SJSA1 (cell line): ENCODE results near the gene GEMIN4. TPM values are rescaled to one million over a fixed set of nuclear protein-coding genes. Genes with fewer than 3 reads are reported as not detected.

ENCODE experiments used
- DNase-seq, 2 experiments: peaks; one replicate each; pipeline ENCODE4 v3.0.0-alpha.2; 2015 to 2020; ENCODE audit warnings: low spot score in 2 of 2, low read depth in 1 of 2
- H3K27ac ChIP-seq: fragments of 250-450 bp; sonication (Bioruptor Pico); 2 replicates; pipeline ENCODE4 v1.5.1; 2020; ENCODE audit warnings: mild to moderate bottlenecking, moderate library complexity
- H3K27me3 ChIP-seq: fragments of 250-450 bp; sonication (Bioruptor Pico); replicated peaks from 2 replicates; pipeline ENCODE4 v1.5.1; 2020; ENCODE audit warnings: mild to moderate bottlenecking, moderate library complexity
- H3K36me3 ChIP-seq: fragments of 250-450 bp; sonication (Bioruptor Pico); 2 replicates; pipeline ENCODE4 v1.5.1; 2020; ENCODE audit warnings: mild to moderate bottlenecking
- H3K4me1 ChIP-seq: fragments of 250-450 bp; sonication (Bioruptor Pico); replicated peaks from 2 replicates; pipeline ENCODE4 v1.6.1; 2021; ENCODE audit warnings: mild to moderate bottlenecking
- H3K4me3 ChIP-seq: fragments of 250-450 bp; sonication (Bioruptor Pico); 2 replicates; pipeline ENCODE4 v1.5.1; 2020; ENCODE audit warnings: mild to moderate bottlenecking
- H3K9me3 ChIP-seq: fragments of 250-450 bp; sonication (Bioruptor Pico); replicated peaks from 2 replicates; pipeline ENCODE4 v1.5.1; 2020; ENCODE audit warnings: mild to moderate bottlenecking
- total RNA-seq: library from RNA; depleted of rRNA; stranded (reverse); fragments of >200 nt; shearing (Covaris generic); gene quantifications from 2 replicates; pipeline ENCODE4 v1.2.3, GENCODE V29; 2014

The GEMIN4 gene
- total RNA-seq, 1 experiment from 2014 or later = 8.8 TPM

DNA sequence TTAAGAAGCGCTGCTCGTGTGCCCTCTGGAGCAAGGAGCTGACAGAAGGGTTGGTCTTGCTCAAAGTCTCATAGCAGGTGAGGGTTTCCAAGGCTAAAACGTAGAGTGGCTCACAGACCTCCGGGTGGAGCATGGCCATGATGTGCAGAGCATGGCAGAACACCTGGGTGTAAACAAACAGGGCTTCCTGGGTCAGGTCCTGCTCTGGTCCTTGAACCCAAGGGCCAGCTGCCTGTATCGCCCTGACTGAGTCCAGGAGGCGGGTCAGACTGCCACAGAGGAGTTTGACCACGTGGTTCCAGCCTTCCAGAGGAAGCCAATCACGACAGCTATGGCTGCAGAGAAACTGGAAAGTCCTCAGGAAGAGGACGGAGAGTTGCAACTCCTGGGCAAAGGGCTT, 7.1 kb downstream of the GEMIN4 start:
- Histone ChIP-seq H3K9me3 (no peaks in the 10 kb centered on the region), H3K27ac (no peak overlapping the region), H3K4me1 (no peaks in the 10 kb centered on the region), H3K27me3 (no peaks in the 10 kb centered on the region), H3K36me3 (peaks cover 77% of the 10 kb centered on the region), H3K4me3 (no peak overlapping the region)
- DNase-seq = no peak

DNA sequence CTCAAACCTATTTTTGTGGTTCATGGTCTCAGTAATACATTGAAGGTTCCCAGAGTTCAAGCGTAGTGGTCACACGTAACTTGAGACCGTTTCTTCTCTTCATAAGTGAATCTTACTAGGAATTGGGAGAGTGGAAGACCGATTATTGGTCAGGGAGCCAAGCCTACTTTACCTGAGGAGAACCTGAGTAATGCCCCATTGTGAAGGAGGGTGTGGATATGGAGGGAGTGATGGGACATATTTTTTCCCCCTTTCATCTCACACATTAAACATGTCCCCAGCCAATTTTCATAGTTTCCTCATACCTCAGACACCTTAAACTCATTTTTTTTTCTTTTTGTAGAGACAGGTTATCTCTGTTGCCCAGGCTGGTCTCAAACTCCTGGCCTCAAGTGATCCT, 8.9 kb downstream of the GEMIN4 start:
- H3K27ac ChIP-seq = no peak overlapping the region
- peaks cover 88% of the 10 kb centered on the region for H3K36me3 ChIP-seq

DNA sequence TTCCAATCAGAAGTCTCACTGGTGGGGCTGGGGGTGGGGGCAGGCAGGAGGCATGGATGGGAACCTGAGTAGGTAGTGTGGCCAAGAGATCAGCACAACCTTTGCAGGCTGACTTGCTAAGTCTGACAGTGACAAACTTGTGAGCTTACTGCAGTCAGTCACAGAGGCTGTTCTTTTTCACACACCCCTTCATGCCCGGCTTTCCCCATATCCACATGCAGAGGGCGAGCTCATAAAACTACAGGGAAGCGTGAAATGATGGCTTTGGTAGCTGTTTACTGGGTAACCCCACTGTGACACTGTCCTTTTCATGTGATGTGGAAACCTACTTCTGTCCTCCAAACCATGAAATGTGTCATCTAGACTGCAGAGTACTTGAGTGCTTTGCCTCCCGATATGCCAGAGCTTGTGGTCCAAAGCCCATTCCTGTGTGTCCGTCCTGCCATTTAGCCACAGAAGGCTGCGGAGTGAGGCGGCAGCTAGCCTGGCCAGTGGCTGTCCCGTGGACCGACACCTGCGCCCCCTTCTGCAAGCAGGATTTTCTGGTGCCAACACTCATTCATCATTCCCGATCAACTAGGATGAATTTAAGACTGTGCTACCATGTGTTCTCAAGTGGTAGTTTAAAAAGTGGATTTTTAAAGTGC, 9.8 kb downstream of the GEMIN4 start:
- no peak overlapping the region for H3K27ac ChIP-seq
- no peaks in the 10 kb centered on the region for H3K27me3 ChIP-seq
- H3K4me1 ChIP-seq = no peaks in the 10 kb centered on the region
- peaks cover 85% of the 10 kb centered on the region for H3K36me3 ChIP-seq
- H3K9me3 ChIP-seq = no peaks in the 10 kb centered on the region
- H3K4me3 ChIP-seq = no peak overlapping the region
- no peak for DNase-seq

More for the DNA sequence above, 8.9 kb downstream of the GEMIN4 start:
- Histone ChIP-seq H3K4me3 (no peak overlapping the region), H3K9me3 (no peaks in the 10 kb centered on the region), H3K4me1 (no peaks in the 10 kb centered on the region), H3K27me3 (no peaks in the 10 kb centered on the region)
- DNase-seq = no peak

DNA sequence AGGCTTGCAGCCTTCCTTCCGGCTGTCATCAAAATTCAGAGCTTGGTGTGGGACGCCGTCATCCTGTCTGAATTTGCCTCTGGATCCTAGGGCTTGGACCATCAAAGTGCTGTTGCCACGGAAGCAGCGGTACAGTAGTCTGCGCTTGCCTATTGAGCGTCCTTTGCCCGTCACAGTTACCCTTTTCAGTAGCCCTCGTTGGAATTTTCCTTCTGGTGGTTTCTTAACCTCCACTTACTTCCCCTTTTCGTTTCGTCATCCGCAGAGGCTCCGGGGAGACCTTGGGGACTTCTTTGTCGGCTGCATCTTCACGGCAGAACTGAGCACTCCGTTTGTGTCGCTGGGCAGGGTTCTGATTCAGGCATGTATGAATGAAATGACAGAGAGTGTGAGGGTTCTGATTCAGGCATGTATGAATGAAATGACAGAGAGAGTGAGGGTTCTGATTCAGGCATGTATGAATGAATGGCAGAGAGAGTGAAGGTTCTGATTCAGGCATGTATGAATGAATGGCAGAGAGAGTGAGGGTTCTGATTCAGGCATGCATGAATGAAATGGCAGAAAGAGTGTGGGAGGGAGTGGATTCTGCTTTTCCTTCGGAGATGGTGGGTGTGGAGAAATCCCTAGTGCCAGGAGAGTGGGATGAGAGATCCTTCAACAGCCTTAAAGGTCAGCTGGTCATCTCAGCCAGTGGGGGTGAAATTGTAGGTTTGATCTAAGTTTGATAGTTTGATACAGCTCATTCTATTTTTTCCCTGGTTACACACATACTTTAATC, 11.6 kb downstream of the GEMIN4 start:
- H3K27me3 ChIP-seq = no peaks in the 10 kb centered on the region
- no peaks in the 10 kb centered on the region for H3K9me3 ChIP-seq
- H3K36me3 ChIP-seq = peaks cover 71% of the 10 kb centered on the region
- no peaks in the 10 kb centered on the region for H3K4me1 ChIP-seq
- H3K4me3 ChIP-seq = no peak overlapping the region
- DNase-seq = no peak
- no peak overlapping the region for H3K27ac ChIP-seq

DNA sequence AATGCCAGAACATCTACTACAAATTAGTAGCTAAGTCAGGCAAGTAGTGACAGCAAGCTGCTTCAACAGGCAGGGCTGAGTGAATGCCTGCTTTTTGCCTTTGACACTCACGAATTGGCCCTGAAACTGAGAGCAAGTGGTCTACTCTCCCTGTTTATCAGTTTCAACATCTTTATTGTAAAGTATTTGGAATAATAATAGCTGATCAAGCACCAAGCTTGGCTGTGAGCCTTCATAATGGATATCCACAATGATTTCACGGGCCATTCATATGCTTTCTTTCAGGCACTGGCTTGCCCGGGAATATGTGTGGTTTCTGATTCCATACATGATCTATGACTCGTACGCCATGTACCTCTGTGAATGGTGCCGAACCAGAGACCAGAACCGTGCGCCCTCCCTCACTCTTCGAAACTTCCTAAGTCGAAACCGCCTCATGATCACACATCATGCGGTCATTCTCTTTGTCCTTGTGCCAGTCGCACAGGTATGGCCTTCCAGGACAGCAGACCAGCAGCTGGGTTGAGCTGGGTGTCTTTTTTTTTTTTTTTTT, 14.4 kb downstream of the GEMIN4 start:
- Histone ChIP-seq H3K4me1 (peaks cover 13% of the 10 kb centered on the region), H3K27ac (no peak overlapping the region), H3K4me3 (no peak overlapping the region), H3K9me3 (no peaks in the 10 kb centered on the region), H3K27me3 (no peaks in the 10 kb centered on the region), H3K36me3 (peaks cover 70% of the 10 kb centered on the region)
- DNase-seq = no peak

DNA sequence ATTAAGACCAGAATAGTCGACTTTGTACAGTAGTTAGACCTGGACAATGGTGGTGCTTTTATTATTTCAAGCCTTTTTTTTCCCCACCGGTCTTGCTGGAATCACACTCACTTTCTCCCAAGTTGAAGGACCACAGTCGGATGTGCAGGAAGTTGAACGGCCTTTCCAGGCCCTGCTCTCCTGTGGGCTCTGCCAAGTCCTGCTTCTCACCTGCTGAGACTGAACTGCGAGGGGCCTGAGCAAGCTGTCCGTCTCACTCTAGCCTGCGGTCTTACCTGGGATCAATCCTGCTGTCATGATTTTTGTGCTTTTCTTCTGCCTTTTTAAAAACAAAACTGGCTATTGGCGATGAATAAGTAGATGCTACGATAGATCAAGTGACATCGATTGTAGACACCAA, 18.3 kb downstream of the GEMIN4 start:
- no peak for DNase-seq
- Histone ChIP-seq H3K27me3 (no peaks in the 10 kb centered on the region), H3K4me1 (peaks cover 19% of the 10 kb centered on the region), H3K27ac (no peak overlapping the region), H3K36me3 (peaks cover 41% of the 10 kb centered on the region), H3K4me3 (peak overlapping the region; percentile 95), H3K9me3 (no peaks in the 10 kb centered on the region)

DNA sequence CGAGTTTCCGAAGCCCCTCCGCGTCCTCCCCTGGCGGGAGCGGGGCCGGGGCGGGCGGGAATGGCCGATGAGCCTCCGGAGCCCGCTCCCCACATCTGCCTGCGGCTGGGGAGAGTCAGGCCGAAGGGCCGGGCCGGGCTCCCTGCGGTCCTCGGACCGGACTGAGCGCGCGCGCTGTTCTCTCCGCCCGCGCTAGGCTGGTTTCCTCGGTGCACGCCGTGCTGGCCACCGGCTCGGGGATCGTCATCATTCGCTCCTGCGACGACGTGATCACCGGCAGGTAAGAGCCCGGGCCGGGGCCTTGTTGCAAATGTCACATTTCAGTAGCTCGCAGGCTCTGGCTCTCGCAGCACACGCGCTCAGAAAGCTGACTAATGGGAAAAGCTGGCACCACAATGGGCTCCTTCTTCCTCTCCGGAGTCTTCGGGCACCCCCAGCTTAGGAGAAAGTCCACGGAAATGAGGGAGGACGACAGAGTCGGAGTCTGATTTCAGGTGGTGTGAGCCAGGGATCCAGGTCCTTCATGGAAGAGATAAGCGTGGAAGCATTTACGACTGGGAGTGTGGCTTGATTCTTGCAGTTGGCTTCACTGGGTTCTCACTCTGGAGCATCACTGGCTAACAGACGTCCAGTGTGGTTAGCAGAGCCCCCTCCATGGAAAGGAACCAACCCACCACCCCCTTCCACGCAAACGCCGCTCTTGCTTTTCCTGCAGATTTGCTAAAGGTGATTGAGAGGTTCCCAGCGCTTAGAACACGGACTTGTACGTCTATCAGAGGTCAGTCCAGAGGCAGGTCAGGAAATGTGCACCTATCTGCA, 19.0 kb downstream of the GEMIN4 start:
- DNase-seq = peak in 1 of 2 experiments; percentile 32
- Histone ChIP-seq H3K36me3 (peaks cover 35% of the 10 kb centered on the region), H3K27me3 (no peaks in the 10 kb centered on the region), H3K4me1 (peaks cover 19% of the 10 kb centered on the region), H3K27ac (peak overlapping the region; percentile 77), H3K4me3 (peak overlapping the region; percentile 95), H3K9me3 (no peaks in the 10 kb centered on the region)

DNA sequence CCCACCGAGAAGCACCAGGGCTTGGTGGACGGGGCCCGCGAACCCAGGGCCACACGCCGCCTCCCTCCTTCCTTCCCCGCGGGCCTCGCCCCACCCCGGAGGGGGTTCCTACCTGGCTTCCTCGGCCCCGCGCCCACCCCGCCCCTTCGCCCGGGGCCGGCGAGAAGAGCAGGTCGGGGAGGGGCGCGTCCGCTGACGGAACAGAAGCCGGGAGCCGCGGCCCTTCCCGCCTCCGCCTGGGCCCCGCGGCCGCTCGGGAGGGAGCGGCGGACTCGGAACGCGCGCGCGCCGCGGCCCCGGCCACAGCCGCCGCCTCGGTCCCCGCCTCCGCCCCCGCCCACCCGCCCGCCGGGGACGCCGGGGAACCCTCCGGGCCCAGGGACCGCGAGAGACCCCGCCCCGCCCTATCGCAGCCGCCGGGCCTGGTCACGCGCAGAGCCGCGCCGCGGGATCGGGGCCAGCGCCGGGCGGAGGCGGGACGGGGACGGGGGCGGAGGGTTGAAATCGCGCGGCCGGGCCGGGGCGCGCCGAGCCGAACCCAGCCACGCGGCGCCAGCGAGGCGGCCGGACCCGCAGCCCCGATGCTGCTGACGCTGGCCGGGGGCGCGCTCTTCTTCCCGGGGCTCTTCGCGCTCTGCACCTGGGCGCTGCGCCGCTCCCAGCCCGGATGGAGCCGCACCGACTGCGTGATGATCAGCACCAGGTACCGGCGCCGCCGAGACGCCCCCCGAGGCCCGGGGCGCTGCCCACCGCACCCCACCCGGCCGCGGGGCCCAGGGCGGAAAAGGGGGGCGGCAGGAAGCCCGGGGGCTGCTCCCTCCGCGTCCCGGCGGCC, 19.8 kb downstream of the GEMIN4 start, which contains the start of gene TLCD3A:
Gene TLCD3A, plus strand, starts transcription at position 530 of the 835 bp plus-strand sequence. Its CDS starts 52 bp downstream, at position 582.
- H3K27me3 ChIP-seq = no peaks in the 10 kb centered on the region
- peaks cover 30% of the 10 kb centered on the region for H3K36me3 ChIP-seq
- H3K27ac ChIP-seq = peak within 1 kb of the TSS; percentile 77
- peak within 1 kb of the TSS; percentile 95 for H3K4me3 ChIP-seq
- no peaks in the 10 kb centered on the region for H3K9me3 ChIP-seq
- DNase-seq = peak; percentile 39 to 63
- peaks cover 19% of the 10 kb centered on the region for H3K4me1 ChIP-seq

DNA sequence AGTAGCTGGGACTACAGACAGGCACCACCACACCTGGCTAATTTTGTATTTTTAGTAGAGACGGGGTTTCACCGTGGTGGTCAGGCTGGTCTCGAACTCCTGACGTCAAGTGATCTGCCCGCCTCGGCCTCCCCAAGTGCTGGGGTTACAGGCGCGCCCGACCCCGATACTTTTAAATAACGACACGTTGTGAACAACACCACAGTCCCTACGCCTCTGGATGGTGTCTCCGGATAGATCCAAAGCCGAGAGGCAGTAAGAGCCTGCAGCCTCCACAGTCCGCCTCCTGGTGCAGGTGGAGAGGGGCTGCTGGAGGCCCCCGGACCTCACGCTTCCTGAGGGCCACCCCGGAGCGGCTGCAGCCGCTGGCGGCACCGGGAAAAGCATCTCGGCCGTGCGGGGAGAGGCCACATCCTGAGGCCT, 20.4 kb downstream of the GEMIN4 start:
- no peak overlapping the region for H3K27ac ChIP-seq

DNA sequence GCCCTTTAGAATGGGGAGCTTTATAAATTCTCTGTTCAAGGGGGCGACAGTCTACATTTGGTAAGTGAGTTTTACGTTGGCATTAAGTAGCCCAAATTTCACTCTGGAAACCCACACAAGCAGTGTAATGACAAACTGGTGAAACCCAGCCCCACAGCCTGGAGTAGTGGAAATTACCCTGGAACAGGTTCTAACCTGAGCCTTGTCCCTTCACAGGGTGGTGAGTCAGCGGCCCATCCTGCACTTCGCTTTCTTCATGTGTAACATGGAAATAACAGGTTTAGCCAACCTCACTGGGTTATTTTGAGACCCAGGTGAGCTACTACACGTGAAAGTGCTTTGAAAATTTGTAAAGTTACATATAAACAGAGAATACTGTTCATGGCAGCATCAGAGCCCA, 23.2 kb downstream of the GEMIN4 start:
- Histone ChIP-seq H3K4me3 (no peak overlapping the region), H3K4me1 (peaks cover 19% of the 10 kb centered on the region), H3K27ac (no peak overlapping the region), H3K27me3 (no peaks in the 10 kb centered on the region), H3K36me3 (peaks cover 10% of the 10 kb centered on the region), H3K9me3 (no peaks in the 10 kb centered on the region)
- DNase-seq = no peak

More for the DNA sequence above, 20.4 kb downstream of the GEMIN4 start:
- peak overlapping the region; percentile 95 for H3K4me3 ChIP-seq
- H3K27me3 ChIP-seq = no peaks in the 10 kb centered on the region
- DNase-seq = no peak
- H3K4me1 ChIP-seq = peaks cover 19% of the 10 kb centered on the region
- peaks cover 30% of the 10 kb centered on the region for H3K36me3 ChIP-seq
- no peaks in the 10 kb centered on the region for H3K9me3 ChIP-seq

DNA sequence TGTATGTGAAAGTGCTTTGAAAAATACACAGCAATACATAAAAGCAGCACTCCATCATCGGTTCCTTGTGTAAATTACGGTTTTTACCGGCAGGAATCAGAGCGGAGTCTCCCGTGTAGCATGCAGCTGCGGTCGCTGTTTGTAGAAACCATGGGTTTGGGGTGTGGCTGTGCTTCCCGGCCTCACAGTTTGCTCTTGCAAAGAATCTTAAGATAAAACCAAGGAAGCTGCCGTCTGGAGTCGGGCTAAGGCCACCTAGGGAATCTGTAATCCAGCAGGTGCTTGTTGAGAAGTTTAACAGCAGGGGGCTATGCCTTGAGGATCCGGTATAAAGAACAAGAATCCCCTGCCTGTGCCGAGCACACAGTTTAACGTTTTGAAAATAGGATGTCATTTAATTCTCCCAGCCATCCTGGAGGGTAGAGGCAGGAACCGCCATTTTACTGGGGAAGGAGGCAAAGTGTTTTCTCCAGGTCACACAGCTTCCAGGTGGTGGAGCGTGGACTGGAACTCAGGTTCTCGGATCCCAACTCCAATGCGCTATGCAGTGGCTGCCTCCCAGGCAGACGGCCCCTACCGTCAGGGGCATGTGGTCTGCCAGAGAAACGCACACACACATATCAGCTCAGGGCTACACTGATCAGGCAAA, 25.7 kb downstream of the GEMIN4 start:
- no peak overlapping the region for H3K27ac ChIP-seq
- H3K4me1 ChIP-seq = no peaks in the 10 kb centered on the region; the same call in 1 of the 2 replicates
- H3K36me3 ChIP-seq = no peaks in the 10 kb centered on the region
- no peaks in the 10 kb centered on the region for H3K9me3 ChIP-seq
- no peaks in the 10 kb centered on the region for H3K27me3 ChIP-seq
- no peak overlapping the region for H3K4me3 ChIP-seq
- no peak for DNase-seq

DNA sequence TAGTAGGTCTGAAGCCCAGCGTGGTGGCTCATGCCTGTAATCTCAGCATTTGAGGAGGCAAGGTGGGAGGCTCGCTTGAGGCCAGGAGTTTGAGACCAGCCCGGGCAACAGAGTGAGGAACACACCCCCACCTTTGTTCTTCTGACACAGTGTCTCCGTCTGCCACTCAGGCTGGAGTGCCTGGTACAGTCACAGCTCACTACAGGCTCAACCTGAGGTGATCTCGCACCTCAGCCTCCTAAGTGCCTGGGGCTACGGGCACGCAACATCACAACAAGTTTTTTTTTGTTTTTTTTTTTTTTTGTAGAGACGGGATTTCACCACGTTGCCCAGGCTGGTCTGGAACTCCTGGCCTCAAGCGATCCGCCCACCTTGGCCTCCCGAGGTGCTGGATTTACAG, 26.3 kb downstream of the GEMIN4 start:
- Histone ChIP-seq H3K4me1 (no peaks in the 10 kb centered on the region), H3K36me3 (no peaks in the 10 kb centered on the region), H3K9me3 (no peaks in the 10 kb centered on the region), H3K4me3 (no peak overlapping the region), H3K27me3 (no peaks in the 10 kb centered on the region), H3K27ac (no peak overlapping the region)
- DNase-seq = no peak
